Measurements from ENCODE around the gene ZBTB7A.
A peak's percentile ranks its signal among the peaks of the same experiment; 100 is the strongest.

ZBTB7A gene

GRCh38 chr19:4054441-4055208, 12.1 kb downstream of the ZBTB7A start:
- no peaks in the 10 kb centered on the region for H3K27me3 ChIP-seq (ENCODE audit: control insufficient read depth in 5 of 5, insufficient read depth in 4 of 5, low read length in 5 of 5)
- H3K9me3 ChIP-seq (ENCODE audit: control insufficient read depth in 5 of 5, low read length in 5 of 5) = no peaks in the 10 kb centered on the region
- peaks cover 14 to 52% (median 51%) of the 10 kb centered on the region in 5 donors for H3K4me1 ChIP-seq (ENCODE audit: control insufficient read depth in 5 of 5, insufficient read depth in 5 of 5, low read length in 5 of 5)
- H3K27ac ChIP-seq (ENCODE audit: low read depth, low read length) = no peak overlapping the region
- peaks cover 0 to 51% (median 36%) of the 10 kb centered on the region in 5 donors for H3K36me3 ChIP-seq (ENCODE audit: control insufficient read depth in 5 of 5, insufficient read depth in 5 of 5, low read length in 5 of 5)
- no peak overlapping the region for H3K9ac ChIP-seq (ENCODE audit: low read length in 5 of 5)
- no peak overlapping the region for H3K4me3 ChIP-seq (ENCODE audit: low read depth in 1 of 5, low read length in 5 of 5)

GRCh38 chr19:4053423-4054324, 13.0 kb downstream of the ZBTB7A start:
- Histone ChIP-seq H3K9ac (ENCODE audit: low read length in 5 of 5) (no peak overlapping the region), H3K36me3 (ENCODE audit: control insufficient read depth in 5 of 5, insufficient read depth in 5 of 5, low read length in 5 of 5) (peaks cover 0 to 57% (median 38%) of the 10 kb centered on the region in 5 donors), H3K27ac (ENCODE audit: low read depth, low read length) (peak overlapping the region; percentile 89), H3K4me3 (ENCODE audit: low read depth in 1 of 5, low read length in 5 of 5) (peak overlapping the region in 3 of 5 donors; percentile 5 to 39 (median 36)), H3K9me3 (ENCODE audit: control insufficient read depth in 5 of 5, low read length in 5 of 5) (no peaks in the 10 kb centered on the region), H3K27me3 (ENCODE audit: control insufficient read depth in 5 of 5, insufficient read depth in 4 of 5, low read length in 5 of 5) (no peaks in the 10 kb centered on the region), H3K4me1 (ENCODE audit: control insufficient read depth in 5 of 5, insufficient read depth in 5 of 5, low read length in 5 of 5) (peaks cover 14 to 45% (median 42%) of the 10 kb centered on the region in 5 donors)

GRCh38 chr19:4052993-4053422, 13.7 kb downstream of the ZBTB7A start:
- Histone ChIP-seq H3K9me3 (ENCODE audit: control insufficient read depth in 5 of 5, low read length in 5 of 5) (no peaks in the 10 kb centered on the region), H3K36me3 (ENCODE audit: control insufficient read depth in 5 of 5, insufficient read depth in 5 of 5, low read length in 5 of 5) (peaks cover 0 to 63% (median 42%) of the 10 kb centered on the region in 5 donors), H3K4me3 (ENCODE audit: low read depth in 1 of 5, low read length in 5 of 5) (peak overlapping the region in 3 of 5 donors; percentile 5 to 39 (median 36)), H3K9ac (ENCODE audit: low read length in 5 of 5) (peak overlapping the region in 2 of 5 donors; percentile 19 to 28), H3K4me1 (ENCODE audit: control insufficient read depth in 5 of 5, insufficient read depth in 5 of 5, low read length in 5 of 5) (peaks cover 14 to 39% (median 35%) of the 10 kb centered on the region in 5 donors), H3K27me3 (ENCODE audit: control insufficient read depth in 5 of 5, insufficient read depth in 4 of 5, low read length in 5 of 5) (no peaks in the 10 kb centered on the region), H3K27ac (ENCODE audit: low read depth, low read length) (peak overlapping the region; percentile 89)

- peak overlapping the region; percentile 89 for H3K27ac ChIP-seq (ENCODE audit: low read depth, low read length)
- H3K9me3 ChIP-seq (ENCODE audit: control insufficient read depth in 5 of 5, low read length in 5 of 5) = no peaks in the 10 kb centered on the region
- H3K27me3 ChIP-seq (ENCODE audit: control insufficient read depth in 5 of 5, insufficient read depth in 4 of 5, low read length in 5 of 5) = no peaks in the 10 kb centered on the region
- peaks cover 14 to 33% (median 29%) of the 10 kb centered on the region in 5 donors for H3K4me1 ChIP-seq (ENCODE audit: control insufficient read depth in 5 of 5, insufficient read depth in 5 of 5, low read length in 5 of 5)
- H3K9ac ChIP-seq (ENCODE audit: low read length in 5 of 5) = peak overlapping the region in 4 of 5 donors; percentile 19 to 62 (median 32)
- H3K4me3 ChIP-seq (ENCODE audit: low read depth in 1 of 5, low read length in 5 of 5) = peak overlapping the region in 3 of 5 donors; percentile 5 to 39 (median 17)
- peaks cover 0 to 66% (median 43%) of the 10 kb centered on the region in 5 donors for H3K36me3 ChIP-seq (ENCODE audit: control insufficient read depth in 5 of 5, insufficient read depth in 5 of 5, low read length in 5 of 5)
Observed at GRCh38 chr19:4052114-4052992, 14.3 kb downstream of the ZBTB7A start.

GRCh38 chr19:4051175-4052101, 15.3 kb downstream of the ZBTB7A start:
- Histone ChIP-seq H3K36me3 (ENCODE audit: control insufficient read depth in 5 of 5, insufficient read depth in 5 of 5, low read length in 5 of 5) (peaks cover 0 to 66% (median 41%) of the 10 kb centered on the region in 5 donors), H3K27me3 (ENCODE audit: control insufficient read depth in 5 of 5, insufficient read depth in 4 of 5, low read length in 5 of 5) (no peaks in the 10 kb centered on the region), H3K4me1 (ENCODE audit: control insufficient read depth in 5 of 5, insufficient read depth in 5 of 5, low read length in 5 of 5) (peaks cover 14 to 33% (median 29%) of the 10 kb centered on the region in 5 donors), H3K9me3 (ENCODE audit: control insufficient read depth in 5 of 5, low read length in 5 of 5) (no peaks in the 10 kb centered on the region), H3K4me3 (ENCODE audit: low read depth in 1 of 5, low read length in 5 of 5) (no peak overlapping the region), H3K9ac (ENCODE audit: low read length in 5 of 5) (peak overlapping the region in 3 of 5 donors; percentile 6 to 62 (median 26)), H3K27ac (ENCODE audit: low read depth, low read length) (peak overlapping the region; percentile 89)

- Histone ChIP-seq H3K36me3 (ENCODE audit: control insufficient read depth in 5 of 5, insufficient read depth in 5 of 5, low read length in 5 of 5) (peaks cover 0 to 62% (median 39%) of the 10 kb centered on the region in 5 donors), H3K27me3 (ENCODE audit: control insufficient read depth in 5 of 5, insufficient read depth in 4 of 5, low read length in 5 of 5) (no peaks in the 10 kb centered on the region), H3K9ac (ENCODE audit: low read length in 5 of 5) (no peak overlapping the region), H3K4me3 (ENCODE audit: low read depth in 1 of 5, low read length in 5 of 5) (no peak overlapping the region), H3K4me1 (ENCODE audit: control insufficient read depth in 5 of 5, insufficient read depth in 5 of 5, low read length in 5 of 5) (peaks cover 10 to 28% (median 23%) of the 10 kb centered on the region in 5 donors), H3K9me3 (ENCODE audit: control insufficient read depth in 5 of 5, low read length in 5 of 5) (no peaks in the 10 kb centered on the region), H3K27ac (ENCODE audit: low read depth, low read length) (no peak overlapping the region)
Observed at GRCh38 chr19:4049432-4049831, 17.3 kb downstream of the ZBTB7A start.

- Histone ChIP-seq H3K9me3 (ENCODE audit: control insufficient read depth in 5 of 5, low read length in 5 of 5) (no peaks in the 10 kb centered on the region), H3K36me3 (ENCODE audit: control insufficient read depth in 5 of 5, insufficient read depth in 5 of 5, low read length in 5 of 5) (peaks cover 0 to 47% (median 24%) of the 10 kb centered on the region in 5 donors), H3K27me3 (ENCODE audit: control insufficient read depth in 5 of 5, insufficient read depth in 4 of 5, low read length in 5 of 5) (no peaks in the 10 kb centered on the region), H3K4me3 (ENCODE audit: low read depth in 1 of 5, low read length in 5 of 5) (no peak overlapping the region), H3K27ac (ENCODE audit: low read depth, low read length) (no peak overlapping the region), H3K4me1 (ENCODE audit: control insufficient read depth in 5 of 5, insufficient read depth in 5 of 5, low read length in 5 of 5) (peaks cover 2 to 21% (median 14%) of the 10 kb centered on the region in 5 donors), H3K9ac (ENCODE audit: low read length in 5 of 5) (no peak overlapping the region)
Observed at GRCh38 chr19:4046946-4047683, 19.6 kb downstream of the ZBTB7A start.

- Histone ChIP-seq H3K27ac (ENCODE audit: low read depth, low read length) (no peak overlapping the region), H3K9ac (ENCODE audit: low read length in 5 of 5) (no peak overlapping the region), H3K4me3 (ENCODE audit: low read depth in 1 of 5, low read length in 5 of 5) (no peak overlapping the region), H3K9me3 (ENCODE audit: control insufficient read depth in 5 of 5, low read length in 5 of 5) (no peaks in the 10 kb centered on the region), H3K27me3 (ENCODE audit: control insufficient read depth in 5 of 5, insufficient read depth in 4 of 5, low read length in 5 of 5) (no peaks in the 10 kb centered on the region), H3K4me1 (ENCODE audit: control insufficient read depth in 5 of 5, insufficient read depth in 5 of 5, low read length in 5 of 5) (peaks cover 2 to 15% (median 9%) of the 10 kb centered on the region in 5 donors), H3K36me3 (ENCODE audit: control insufficient read depth in 5 of 5, insufficient read depth in 5 of 5, low read length in 5 of 5) (peaks cover 0 to 51% (median 29%) of the 10 kb centered on the region in 5 donors)
Observed at GRCh38 chr19:4046362-4046691, 20.4 kb downstream of the ZBTB7A start.
